ENCODE data around the gene ARMC8. TPM values are rescaled to one million over a fixed set of nuclear protein-coding genes. Genes with fewer than 3 reads are reported as not detected.
A peak's percentile ranks its signal among the peaks of the same experiment; 100 is the strongest.

The ARMC8 gene
- polyA plus RNA-seq, 1 donor from 2014 or later, result 90.6 TPM

DNA sequence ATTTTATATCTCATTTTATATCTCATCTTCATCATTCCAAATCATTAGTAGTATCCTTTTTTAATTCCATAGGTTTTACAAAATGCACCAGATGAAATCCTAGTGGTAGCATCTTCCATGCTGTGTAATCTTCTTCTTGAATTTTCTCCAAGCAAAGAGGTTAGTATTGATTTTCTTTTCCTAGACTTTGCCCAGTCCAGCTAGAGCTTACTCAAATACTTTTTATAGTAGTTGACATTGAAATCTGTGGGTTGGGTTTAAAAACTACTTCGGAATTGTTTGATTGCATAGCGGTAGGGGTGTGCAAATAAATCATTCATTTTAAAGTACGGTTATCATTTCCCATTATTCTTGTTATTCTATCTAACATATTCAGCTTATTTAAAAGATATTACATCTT, 80.0 kb downstream of the ARMC8 start:
- Histone ChIP-seq H3K27me3 (ENCODE audit: insufficient read depth, low read depth, low read length) (no peaks in the 10 kb centered on the region), H3K9me2 (ENCODE audit: insufficient read depth, low read length) (no peaks in the 10 kb centered on the region), H3K36me3 (ENCODE audit: insufficient read depth, low read length) (no peaks in the 10 kb centered on the region), H3K4me2 (ENCODE audit: low read length) (no peak overlapping the region), H2AFZ (ENCODE audit: low read depth, low read length) (no peak overlapping the region), H3F3A (ENCODE audit: insufficient read depth, low read length, poor library complexity, severe bottlenecking) (no peaks in the 10 kb centered on the region), H3K4me3 (ENCODE audit: low read length) (no peak overlapping the region), H3K27ac (ENCODE audit: low read length) (no peak overlapping the region), H4K20me1 (ENCODE audit: insufficient read depth) (no peaks in the 10 kb centered on the region), H3K79me2 (replicated peaks; ENCODE audit: insufficient read depth, low read length) (no peaks in the 10 kb centered on the region), H3K9ac (ENCODE audit: low read length) (no peak overlapping the region), H3K9me3 (ENCODE audit: low read length) (no peaks in the 10 kb centered on the region)
- TF ChIP-seq EP300 (conservative IDR thresholded peaks at IDR 0.05; ENCODE audit: poor library complexity, severe bottlenecking), result no peak

DNA sequence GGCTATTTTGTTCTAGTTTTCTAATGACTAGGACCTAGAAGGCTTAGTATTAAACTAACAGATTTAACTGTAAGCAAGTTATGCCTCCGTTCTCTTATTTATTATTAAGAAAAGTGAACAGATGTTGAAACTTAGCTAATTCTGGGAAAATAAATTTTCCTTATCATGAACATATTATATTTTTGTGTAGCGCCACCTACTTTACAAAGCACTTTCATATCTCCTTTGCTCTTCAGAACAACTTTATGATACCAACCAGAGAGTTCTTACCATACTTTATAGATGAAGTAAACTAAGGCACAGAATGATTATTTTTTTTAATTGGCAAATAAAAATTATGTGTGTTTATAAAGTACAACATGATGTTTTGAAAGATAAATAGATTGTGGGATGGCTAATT, 83.1 kb downstream of the ARMC8 start:
- Histone ChIP-seq H3K27me3 (ENCODE audit: insufficient read depth, low read depth, low read length) (no peaks in the 10 kb centered on the region), H3K9me3 (ENCODE audit: low read length) (no peaks in the 10 kb centered on the region), H3K9ac (ENCODE audit: low read length) (no peak overlapping the region), H3K79me2 (replicated peaks; ENCODE audit: insufficient read depth, low read length) (no peaks in the 10 kb centered on the region), H4K20me1 (ENCODE audit: insufficient read depth) (no peaks in the 10 kb centered on the region), H2AFZ (ENCODE audit: low read depth, low read length) (no peak overlapping the region), H3K4me3 (ENCODE audit: low read length) (no peak overlapping the region), H3F3A (ENCODE audit: insufficient read depth, low read length, poor library complexity, severe bottlenecking) (no peaks in the 10 kb centered on the region), H3K27ac (ENCODE audit: low read length) (no peak overlapping the region), H3K4me2 (ENCODE audit: low read length) (no peak overlapping the region), H3K9me2 (ENCODE audit: insufficient read depth, low read length) (no peaks in the 10 kb centered on the region), H3K36me3 (ENCODE audit: insufficient read depth, low read length) (no peaks in the 10 kb centered on the region)
- TF ChIP-seq, protein P1, sequence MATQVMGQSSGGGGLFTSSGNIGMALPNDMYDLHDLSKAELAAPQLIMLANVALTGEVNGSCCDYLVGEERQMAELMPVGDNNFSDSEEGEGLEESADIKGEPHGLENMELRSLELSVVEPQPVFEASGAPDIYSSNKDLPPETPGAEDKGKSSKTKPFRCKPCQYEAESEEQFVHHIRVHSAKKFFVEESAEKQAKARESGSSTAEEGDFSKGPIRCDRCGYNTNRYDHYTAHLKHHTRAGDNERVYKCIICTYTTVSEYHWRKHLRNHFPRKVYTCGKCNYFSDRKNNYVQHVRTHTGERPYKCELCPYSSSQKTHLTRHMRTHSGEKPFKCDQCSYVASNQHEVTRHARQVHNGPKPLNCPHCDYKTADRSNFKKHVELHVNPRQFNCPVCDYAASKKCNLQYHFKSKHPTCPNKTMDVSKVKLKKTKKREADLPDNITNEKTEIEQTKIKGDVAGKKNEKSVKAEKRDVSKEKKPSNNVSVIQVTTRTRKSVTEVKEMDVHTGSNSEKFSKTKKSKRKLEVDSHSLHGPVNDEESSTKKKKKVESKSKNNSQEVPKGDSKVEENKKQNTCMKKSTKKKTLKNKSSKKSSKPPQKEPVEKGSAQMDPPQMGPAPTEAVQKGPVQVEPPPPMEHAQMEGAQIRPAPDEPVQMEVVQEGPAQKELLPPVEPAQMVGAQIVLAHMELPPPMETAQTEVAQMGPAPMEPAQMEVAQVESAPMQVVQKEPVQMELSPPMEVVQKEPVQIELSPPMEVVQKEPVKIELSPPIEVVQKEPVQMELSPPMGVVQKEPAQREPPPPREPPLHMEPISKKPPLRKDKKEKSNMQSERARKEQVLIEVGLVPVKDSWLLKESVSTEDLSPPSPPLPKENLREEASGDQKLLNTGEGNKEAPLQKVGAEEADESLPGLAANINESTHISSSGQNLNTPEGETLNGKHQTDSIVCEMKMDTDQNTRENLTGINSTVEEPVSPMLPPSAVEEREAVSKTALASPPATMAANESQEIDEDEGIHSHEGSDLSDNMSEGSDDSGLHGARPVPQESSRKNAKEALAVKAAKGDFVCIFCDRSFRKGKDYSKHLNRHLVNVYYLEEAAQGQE (IDR thresholded peaks at IDR 0.05; ENCODE audit: borderline replicate concordance), result no peak
- TF ChIP-seq, protein P2, sequence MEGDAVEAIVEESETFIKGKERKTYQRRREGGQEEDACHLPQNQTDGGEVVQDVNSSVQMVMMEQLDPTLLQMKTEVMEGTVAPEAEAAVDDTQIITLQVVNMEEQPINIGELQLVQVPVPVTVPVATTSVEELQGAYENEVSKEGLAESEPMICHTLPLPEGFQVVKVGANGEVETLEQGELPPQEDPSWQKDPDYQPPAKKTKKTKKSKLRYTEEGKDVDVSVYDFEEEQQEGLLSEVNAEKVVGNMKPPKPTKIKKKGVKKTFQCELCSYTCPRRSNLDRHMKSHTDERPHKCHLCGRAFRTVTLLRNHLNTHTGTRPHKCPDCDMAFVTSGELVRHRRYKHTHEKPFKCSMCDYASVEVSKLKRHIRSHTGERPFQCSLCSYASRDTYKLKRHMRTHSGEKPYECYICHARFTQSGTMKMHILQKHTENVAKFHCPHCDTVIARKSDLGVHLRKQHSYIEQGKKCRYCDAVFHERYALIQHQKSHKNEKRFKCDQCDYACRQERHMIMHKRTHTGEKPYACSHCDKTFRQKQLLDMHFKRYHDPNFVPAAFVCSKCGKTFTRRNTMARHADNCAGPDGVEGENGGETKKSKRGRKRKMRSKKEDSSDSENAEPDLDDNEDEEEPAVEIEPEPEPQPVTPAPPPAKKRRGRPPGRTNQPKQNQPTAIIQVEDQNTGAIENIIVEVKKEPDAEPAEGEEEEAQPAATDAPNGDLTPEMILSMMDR (IDR thresholded peaks at IDR 0.05; ENCODE audit: poor library complexity, severe bottlenecking), result peak; percentile 14

DNA sequence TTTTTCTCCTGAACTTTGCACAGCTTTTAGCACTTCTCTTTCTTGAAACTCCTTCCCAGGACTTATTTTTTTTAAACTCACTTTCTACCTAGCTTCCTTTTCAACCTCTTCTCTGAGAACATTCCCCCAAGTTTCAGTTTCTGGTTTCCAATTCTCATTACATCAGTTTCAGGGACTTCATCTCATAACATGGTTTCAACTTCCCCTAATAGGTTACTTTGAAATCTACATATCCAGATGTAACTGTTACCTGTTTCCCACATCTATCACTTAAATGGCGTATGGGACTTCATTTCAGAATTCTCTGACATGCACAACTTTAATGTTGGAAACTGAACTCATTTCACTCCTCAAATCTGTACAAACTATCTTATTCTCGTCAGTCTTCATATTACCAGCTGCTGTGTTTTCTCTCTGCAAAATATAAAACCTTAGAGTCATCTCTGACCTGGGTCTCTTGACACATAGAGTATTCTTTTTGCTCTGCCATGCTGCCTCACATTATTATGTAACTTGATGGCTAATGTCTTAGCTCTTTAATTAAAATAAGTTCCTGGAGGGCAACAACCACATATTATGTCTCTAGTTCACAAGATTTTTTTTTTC, 84.2 kb downstream of the ARMC8 start:
- H3K9me3 ChIP-seq (ENCODE audit: low read length), result no peaks in the 10 kb centered on the region
- no peaks in the 10 kb centered on the region for H3K27me3 ChIP-seq (ENCODE audit: insufficient read depth, low read depth, low read length)
- no peaks in the 10 kb centered on the region for H3K9me2 ChIP-seq (ENCODE audit: insufficient read depth, low read length)
- no peaks in the 10 kb centered on the region for H3K79me2 ChIP-seq (replicated peaks; ENCODE audit: insufficient read depth, low read length)
- H2AFZ ChIP-seq (ENCODE audit: low read depth, low read length), result no peak overlapping the region
- no peak overlapping the region for H3K4me2 ChIP-seq (ENCODE audit: low read length)
- H3K4me3 ChIP-seq (ENCODE audit: low read length), result no peak overlapping the region
- TF ChIP-seq EP300 (conservative IDR thresholded peaks at IDR 0.05; ENCODE audit: poor library complexity, severe bottlenecking) (no peak), RAD21 (conservative IDR thresholded peaks at IDR 0.05) (no peak), TAF1 (IDR thresholded peaks at IDR 0.05; ENCODE audit: low read depth) (no peak)
- H3F3A ChIP-seq (ENCODE audit: insufficient read depth, low read length, poor library complexity, severe bottlenecking), result no peaks in the 10 kb centered on the region
- H4K20me1 ChIP-seq (ENCODE audit: insufficient read depth), result no peaks in the 10 kb centered on the region
- no peaks in the 10 kb centered on the region for H3K36me3 ChIP-seq (ENCODE audit: insufficient read depth, low read length)
- H3K27ac ChIP-seq (ENCODE audit: low read length), result no peak overlapping the region
- H3K9ac ChIP-seq (ENCODE audit: low read length), result no peak overlapping the region
